Liver (tissue), 9 donors: Measurements from ENCODE around the gene ARAP1. TPM values are rescaled to one million over a fixed set of nuclear protein-coding genes. Genes with fewer than 3 reads are reported as not detected.

Source experiments
- DNase-seq: peaks from one replicate; pipeline ENCODE4 v3.0.0-alpha.2; 2017; ENCODE audit warnings: low spot score
- H3K27ac ChIP-seq, 2 donors: one replicate each; pipeline ENCODE4 v1.7.0; 2013; ENCODE audit warnings: inconsistent platforms in 2 of 2, low read length in 2 of 2, control low read depth in 1 of 2, low read depth in 1 of 2, mild to moderate bottlenecking in 1 of 2
- H3K27me3 ChIP-seq, 4 donors: one replicate each; pipeline versions ENCODE4 v1.6.1 to v1.7.0; 2013; ENCODE audit warnings: low read length in 3 of 4, inconsistent platforms in 1 of 4, mild to moderate bottlenecking in 1 of 4, moderate library complexity in 1 of 4; ENCODE audit not compliant: control insufficient read depth in 4 of 4, insufficient read depth in 4 of 4
- H3K36me3 ChIP-seq, 4 donors: one replicate each; pipeline versions ENCODE4 v1.6.1 to v1.7.0; 2013; ENCODE audit warnings: low read length in 3 of 4, mild to moderate bottlenecking in 3 of 4, low read depth in 1 of 4, moderate library complexity in 1 of 4; ENCODE audit not compliant: control insufficient read depth in 4 of 4, insufficient read depth in 3 of 4
- H3K4me1 ChIP-seq, 4 donors: one replicate each; pipeline versions ENCODE4 v1.6.1 to v1.7.0; 2013; ENCODE audit warnings: low read length in 3 of 4, mild to moderate bottlenecking in 3 of 4, moderate library complexity in 1 of 4; ENCODE audit not compliant: control insufficient read depth in 4 of 4, insufficient read depth in 4 of 4
- H3K4me3 ChIP-seq, 3 donors: one replicate each; pipeline versions ENCODE4 v1.6.1 to v1.7.0; 2013; ENCODE audit warnings: low read length in 3 of 3, control low read depth in 1 of 3, low read depth in 1 of 3, mild to moderate bottlenecking in 1 of 3
- H3K9ac ChIP-seq, 2 donors: one replicate each; pipeline ENCODE4 v1.7.0; 2013; ENCODE audit warnings: low read length in 2 of 2, mild to moderate bottlenecking in 2 of 2, moderate library complexity in 2 of 2, control low read depth in 1 of 2, low read depth in 1 of 2
- H3K9me3 ChIP-seq, 4 donors: one replicate each; pipeline versions ENCODE4 v1.6.1 to v1.7.0; 2013; ENCODE audit warnings: low read length in 3 of 4; ENCODE audit not compliant: control insufficient read depth in 4 of 4
- ATF3 ChIP-seq: IDR thresholded peaks from 2 replicates; pipeline ENCODE4 v1.6.1; 2016; ENCODE audit warnings: antibody characterized with exemption
- CTCF ChIP-seq: fragments of 150-350 bp; IDR thresholded peaks from 2 replicates; pipeline ENCODE4 v1.5.1; 2017; ENCODE audit warnings: improper control_type of control experiment, low read depth, low read length; ENCODE audit not compliant: missing input control
- EGR1 ChIP-seq, 2 donors: IDR thresholded peaks; 2 replicates each; pipeline ENCODE4 v1.6.1; 2016 to 2018; ENCODE audit warnings: antibody characterized with exemption in 2 of 2, low read depth in 2 of 2
- FOXA1 ChIP-seq: IDR thresholded peaks from 2 replicates; pipeline ENCODE4 v1.6.1; 2016; ENCODE audit warnings: antibody characterized with exemption
- FOXA2 ChIP-seq: IDR thresholded peaks from 2 replicates; pipeline ENCODE4 v1.6.1; 2016; ENCODE audit warnings: antibody characterized with exemption
- GABPA ChIP-seq, 2 donors: IDR thresholded peaks in 1 of 2; conservative IDR thresholded peaks in 1 of 2; 2 replicates each; pipeline ENCODE4 v1.6.1; 2016; ENCODE audit warnings: antibody characterized with exemption in 2 of 2, mild to moderate bottlenecking in 1 of 2, moderate library complexity in 1 of 2
- HNF4A ChIP-seq, 2 donors: conservative IDR thresholded peaks; 2 replicates each; pipeline ENCODE4 v1.6.1; 2016; ENCODE audit warnings: antibody characterized with exemption in 2 of 2, mild to moderate bottlenecking in 2 of 2
- HNF4G ChIP-seq: IDR thresholded peaks from 2 replicates; pipeline ENCODE4 v1.6.1; 2016; ENCODE audit warnings: antibody characterized with exemption
- JUND ChIP-seq, 2 donors: IDR thresholded peaks; 2 replicates each; pipeline ENCODE4 v1.6.1; 2016; ENCODE audit warnings: antibody characterized with exemption in 2 of 2
- MAX ChIP-seq: IDR thresholded peaks from 2 replicates; pipeline ENCODE4 v1.6.1; 2016; ENCODE audit warnings: antibody characterized with exemption
- NR2F2 ChIP-seq: IDR thresholded peaks from 2 replicates; pipeline ENCODE4 v1.6.1; 2016; ENCODE audit warnings: antibody characterized with exemption
- RAD21 ChIP-seq, 2 donors: IDR thresholded peaks; 2 replicates each; pipeline ENCODE4 v1.6.1; 2016; ENCODE audit warnings: antibody characterized with exemption in 2 of 2, mild to moderate bottlenecking in 2 of 2
- REST ChIP-seq: IDR thresholded peaks from 2 replicates; pipeline ENCODE4 v1.6.1; 2016; ENCODE audit warnings: antibody characterized with exemption, mild to moderate bottlenecking
- RXRA ChIP-seq, 2 donors: IDR thresholded peaks; 2 replicates each; pipeline ENCODE4 v1.6.1; 2017 to 2018; ENCODE audit warnings: antibody characterized with exemption in 2 of 2, mild to moderate bottlenecking in 1 of 2
- SP1 ChIP-seq: IDR thresholded peaks from 2 replicates; pipeline ENCODE4 v1.6.1; 2018; ENCODE audit warnings: antibody characterized with exemption, mild to moderate bottlenecking
- TAF1 ChIP-seq: conservative IDR thresholded peaks from 2 replicates; pipeline ENCODE4 v1.6.1; 2016; ENCODE audit warnings: antibody characterized with exemption, mild to moderate bottlenecking
- YY1 ChIP-seq: IDR thresholded peaks from 2 replicates; pipeline ENCODE4 v1.6.1; 2016; ENCODE audit warnings: antibody characterized with exemption, mild to moderate bottlenecking
- ZBTB33 ChIP-seq: IDR thresholded peaks from 2 replicates; pipeline ENCODE4 v1.6.1; 2016; ENCODE audit warnings: antibody characterized with exemption
- WGBS: extraction: QIAGEN DNeasy Blood & Tissue Kit; methylation state at CpG from one replicate; pipeline ENCODE4 v1.1.7; 2013; 5-methylcytosine and 5-hydroxymethylcytosine counted together
- polyA plus RNA-seq, 2 donors: library from polyadenylated mRNA; stranded (reverse) in 1 of 2; unstranded in 1 of 2; fragments of 200-250 nt in 1 of 2; fragments of >200 nt in 1 of 2; fragmentation: Nextera tagmentation in 1 of 2; extraction: Ambion mirVana in 1 of 2; gene quantifications; one replicate each; pipeline versions ENCODE4 v1.2.1 to v1.2.3, GENCODE V29; 2013 to 2015
- total RNA-seq, 2 donors: library from RNA; depleted of rRNA; stranded (reverse); fragments of >200 nt; gene quantifications; one replicate each; pipeline ENCODE4 v1.2.3, GENCODE V29; 2014
- donor health status: healthy.
- donor health status: healthy.
- donor health status: healthy.
- donor health status: healthy.
- donor health status: healthy.

The ARAP1 gene
- total and polyA plus RNA-seq, 4 donors: 14.4 to 77.8 (median 43.5) TPM

- TF ChIP-seq MAX: peak; percentile 57
- TF ChIP-seq SP1: peak; percentile 85
- peak in 1 of 2 donors; percentile 28 for TF ChIP-seq GABPA (IDR thresholded peaks at IDR 0.05 in 1 of 2, conservative IDR thresholded peaks at IDR 0.05 in 1 of 2)
- peak; percentile 96 for TF ChIP-seq FOXA2
- peak in 1 of 2 donors; percentile 70 for TF ChIP-seq HNF4A (conservative IDR thresholded peaks at IDR 0.05)
- peak; percentile 58 for TF ChIP-seq ZBTB33
- peak in 1 of 2 donors; percentile 37 for TF ChIP-seq JUND (IDR thresholded peaks at IDR 0.05)
Observed at GRCh38 chr11:72778535-72779494, 26.6 kb upstream of the ARAP1 start (continued).

- Histone ChIP-seq H3K9ac (no peak overlapping the region), H3K27ac (peak overlapping the region; percentile 86 to 92), H3K36me3 (no peaks in the 10 kb centered on the region), H3K27me3 (no peaks in the 10 kb centered on the region), H3K4me3 (no peak overlapping the region), H3K4me1 (peaks cover 13 to 93% (median 81%) of the 10 kb centered on the region in 4 donors), H3K9me3 (no peaks in the 10 kb centered on the region)
- WGBS: 27% methylated on average over 5 of the region's 5 CpGs
- no peak for DNase-seq
- peak; percentile 94 for TF ChIP-seq NR2F2
- no peak for TF ChIP-seq CTCF
- TF ChIP-seq YY1: peak; percentile 54
- peak; percentile 95 for TF ChIP-seq SP1
- TF ChIP-seq HNF4G: peak; percentile 83
- peak; percentile 92 to 95 for TF ChIP-seq RXRA (IDR thresholded peaks at IDR 0.05)
- TF ChIP-seq ATF3: peak; percentile 86
- TF ChIP-seq EGR1 (IDR thresholded peaks at IDR 0.05; ENCODE audit: low read depth in 2 of 2): peak; percentile 14 to 44
- TF ChIP-seq ZBTB33: peak; percentile 90
- TF ChIP-seq FOXA1: no peak
- TF ChIP-seq JUND (IDR thresholded peaks at IDR 0.05): peak; percentile 83 to 86
- peak; percentile 80 to 86 for TF ChIP-seq HNF4A (conservative IDR thresholded peaks at IDR 0.05)
- no peak for TF ChIP-seq RAD21 (IDR thresholded peaks at IDR 0.05)
- TF ChIP-seq GABPA (IDR thresholded peaks at IDR 0.05 in 1 of 2, conservative IDR thresholded peaks at IDR 0.05 in 1 of 2): peak in 1 of 2 donors; percentile 52
- TF ChIP-seq REST: peak; percentile 60
- TF ChIP-seq TAF1: no peak
- TF ChIP-seq FOXA2: peak; percentile 70
- TF ChIP-seq MAX: peak; percentile 91
Observed at GRCh38 chr11:72777755-72778278, 25.6 kb upstream of the ARAP1 start.
